Lower lobe of right lung (tissue), 2 donors: Measurements from ENCODE around the gene KPNA3. TPM values are rescaled to one million over a fixed set of nuclear protein-coding genes. Genes with fewer than 3 reads are reported as not detected.

ENCODE experiments used
- ATAC-seq, 2 donors: fragments of 200-7000 bp; cut with Tn5 transposase; one replicate each; pipeline ENCODE4 v1.9.1; 2020 to 2022; ENCODE audit warnings: mild to moderate bottlenecking in 2 of 2, moderate library complexity in 2 of 2
- DNase-seq: peaks from one replicate; pipeline ENCODE4 v3.0.0-alpha.2; 2020
- H3K27ac ChIP-seq: fragments of 200-600 bp; one replicate; pipeline ENCODE4 v1.8.0; 2022
- H3K27me3 ChIP-seq: fragments of 200-600 bp; one replicate; pipeline ENCODE4 v1.8.0; 2022; ENCODE audit warnings: low read depth
- H3K36me3 ChIP-seq: fragments of 200-600 bp; one replicate; pipeline ENCODE4 v1.8.0; 2022; ENCODE audit warnings: mild to moderate bottlenecking
- H3K4me1 ChIP-seq: fragments of 200-600 bp; one replicate; pipeline ENCODE4 v1.8.0; 2022
- H3K4me3 ChIP-seq: fragments of 200-600 bp; one replicate; pipeline ENCODE4 v1.8.0; 2022; ENCODE audit warnings: mild to moderate bottlenecking
- H3K9me3 ChIP-seq: fragments of 200-600 bp; one replicate; pipeline ENCODE4 v1.8.0; 2022
- intact Hi-C: fragments of 100-400 bp; cut with DNase I; formaldehyde crosslinking; loops from one replicate; pipeline ENCODE4 v1.11.0; 2022
- total RNA-seq: library from RNA; stranded (reverse); fragmentation: NEBNext Ultra II Directional; extraction: Animal tissue kit (Norgen Biotek cat#: 25700); gene quantifications from one replicate; pipeline ENCODE4 v1.2.1, GENCODE V29; 2021
- TF ChIP-seq, protein P1 (sequence below): fragments of 200-600 bp; IDR thresholded peaks from one replicate; pipeline ENCODE4 v1.8.0; 2022; ENCODE audit warnings: antibody characterized with exemption, mild to moderate bottlenecking
- donor health status: DM: no; HTN: yes; CAD: no; lungs with severe emphysema.

KPNA3 gene
- total RNA-seq, 1 donor from 2014 or later: 31.9 TPM

DNA sequence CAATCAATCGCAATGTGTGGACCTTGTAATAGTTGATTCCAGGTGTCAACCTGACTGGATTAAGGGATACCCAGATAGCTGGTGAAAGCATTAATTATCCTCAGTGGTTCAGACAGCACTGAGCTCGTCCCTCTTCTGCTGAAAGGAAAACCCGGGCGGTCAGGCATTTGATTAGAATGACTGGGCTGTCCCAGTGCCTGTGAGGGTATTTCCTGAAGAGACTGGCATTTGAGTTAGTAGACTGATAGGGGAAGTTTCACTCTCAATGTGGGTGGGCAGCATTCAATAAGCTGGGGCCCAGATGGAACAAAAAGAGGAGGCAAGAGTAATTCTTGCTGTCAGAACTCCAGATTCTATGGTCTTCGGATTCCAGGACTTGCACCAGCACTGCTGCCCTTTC is 31.9 kb downstream of the KPNA3 start:
- intact Hi-C loops: no loop called here
- H3K27ac ChIP-seq: no peak overlapping the region
- H3K4me1 ChIP-seq: no peaks in the 10 kb centered on the region
- H3K36me3 ChIP-seq: no peaks in the 10 kb centered on the region
- no peak overlapping the region for H3K4me3 ChIP-seq
- H3K9me3 ChIP-seq: no peaks in the 10 kb centered on the region
- DNase-seq (no peak), ATAC-seq (no peak)
- TF ChIP-seq, protein P1, sequence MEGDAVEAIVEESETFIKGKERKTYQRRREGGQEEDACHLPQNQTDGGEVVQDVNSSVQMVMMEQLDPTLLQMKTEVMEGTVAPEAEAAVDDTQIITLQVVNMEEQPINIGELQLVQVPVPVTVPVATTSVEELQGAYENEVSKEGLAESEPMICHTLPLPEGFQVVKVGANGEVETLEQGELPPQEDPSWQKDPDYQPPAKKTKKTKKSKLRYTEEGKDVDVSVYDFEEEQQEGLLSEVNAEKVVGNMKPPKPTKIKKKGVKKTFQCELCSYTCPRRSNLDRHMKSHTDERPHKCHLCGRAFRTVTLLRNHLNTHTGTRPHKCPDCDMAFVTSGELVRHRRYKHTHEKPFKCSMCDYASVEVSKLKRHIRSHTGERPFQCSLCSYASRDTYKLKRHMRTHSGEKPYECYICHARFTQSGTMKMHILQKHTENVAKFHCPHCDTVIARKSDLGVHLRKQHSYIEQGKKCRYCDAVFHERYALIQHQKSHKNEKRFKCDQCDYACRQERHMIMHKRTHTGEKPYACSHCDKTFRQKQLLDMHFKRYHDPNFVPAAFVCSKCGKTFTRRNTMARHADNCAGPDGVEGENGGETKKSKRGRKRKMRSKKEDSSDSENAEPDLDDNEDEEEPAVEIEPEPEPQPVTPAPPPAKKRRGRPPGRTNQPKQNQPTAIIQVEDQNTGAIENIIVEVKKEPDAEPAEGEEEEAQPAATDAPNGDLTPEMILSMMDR: no peak
- no peaks in the 10 kb centered on the region for H3K27me3 ChIP-seq

GRCh38 chr13:49759503-49759902 is 33.0 kb downstream of the KPNA3 start:
- no peak for ATAC-seq
- Histone ChIP-seq H3K27ac (no peak overlapping the region), H3K9me3 (no peaks in the 10 kb centered on the region), H3K27me3 (no peaks in the 10 kb centered on the region), H3K4me1 (no peaks in the 10 kb centered on the region), H3K36me3 (no peaks in the 10 kb centered on the region), H3K4me3 (no peak overlapping the region)
- intact Hi-C loops: no loop called here
- no peak for DNase-seq
- TF ChIP-seq, protein P1: no peak

DNA sequence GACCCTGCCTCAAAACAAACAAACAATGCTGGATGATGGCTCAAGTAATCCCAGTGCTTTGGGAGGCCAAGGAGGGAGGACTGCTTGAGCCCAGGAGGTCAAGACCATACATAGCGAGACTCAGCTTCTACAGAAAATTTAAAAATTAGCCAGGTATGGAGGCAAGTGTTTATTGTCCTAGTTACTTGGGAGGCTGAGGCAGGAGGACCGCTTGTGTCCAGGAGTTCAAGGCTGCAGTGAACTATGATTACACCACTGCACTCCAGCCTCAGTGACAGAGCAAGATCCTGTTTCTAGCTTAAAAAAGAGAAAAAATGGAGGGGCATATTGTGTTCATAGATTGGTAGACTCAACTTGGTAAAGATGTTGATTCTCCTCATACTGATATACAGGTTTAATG is 36.2 kb downstream of the KPNA3 start:
- ATAC-seq (no peak), DNase-seq (no peak)
- Histone ChIP-seq H3K4me3 (no peak overlapping the region), H3K27ac (no peak overlapping the region), H3K36me3 (no peaks in the 10 kb centered on the region), H3K27me3 (no peaks in the 10 kb centered on the region), H3K4me1 (peaks cover 7% of the 10 kb centered on the region), H3K9me3 (no peaks in the 10 kb centered on the region)
- TF ChIP-seq, protein P1: no peak
- intact Hi-C loops: no loop called here

GRCh38 chr13:49754146-49754545 is 38.3 kb downstream of the KPNA3 start:
- H3K36me3 ChIP-seq: no peaks in the 10 kb centered on the region
- intact Hi-C loops: no loop called here
- ATAC-seq (peak in 1 of 2 donors; percentile 57), DNase-seq (no peak)
- TF ChIP-seq, protein P1: no peak
- peaks cover 7% of the 10 kb centered on the region for H3K4me1 ChIP-seq
- no peaks in the 10 kb centered on the region for H3K9me3 ChIP-seq
- no peaks in the 10 kb centered on the region for H3K27me3 ChIP-seq
- no peak overlapping the region for H3K4me3 ChIP-seq
- no peak overlapping the region for H3K27ac ChIP-seq

DNA sequence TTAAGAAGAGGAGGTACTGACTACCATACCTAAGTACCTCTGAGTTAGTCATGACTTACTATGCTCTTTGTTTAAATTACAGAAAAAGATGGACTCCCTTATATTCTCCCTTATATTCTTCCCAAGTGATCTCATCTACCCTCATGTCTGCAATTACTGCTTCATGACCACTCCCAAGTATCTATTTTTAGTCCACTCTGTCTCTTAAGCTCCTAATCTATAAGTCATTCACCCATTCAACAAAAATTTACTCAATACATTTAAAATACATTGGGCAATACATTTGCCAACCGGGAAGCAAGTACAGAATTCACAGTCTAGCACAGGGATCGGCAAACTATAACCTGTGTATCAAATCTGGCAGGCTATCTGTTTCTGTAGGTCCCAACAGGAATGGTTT is 42.6 kb downstream of the KPNA3 start:
- Histone ChIP-seq H3K4me3 (no peak overlapping the region), H3K27me3 (no peaks in the 10 kb centered on the region), H3K36me3 (peaks cover 12% of the 10 kb centered on the region), H3K4me1 (peaks cover 7% of the 10 kb centered on the region), H3K27ac (no peak overlapping the region), H3K9me3 (no peaks in the 10 kb centered on the region)
- ATAC-seq: no peak
- DNase-seq: no peak
- intact Hi-C loops: no loop called here
- TF ChIP-seq, protein P1: no peak

- Histone ChIP-seq H3K36me3 (peaks cover 16% of the 10 kb centered on the region), H3K4me1 (no peaks in the 10 kb centered on the region), H3K27ac (no peak overlapping the region), H3K27me3 (no peaks in the 10 kb centered on the region), H3K9me3 (no peaks in the 10 kb centered on the region), H3K4me3 (no peak overlapping the region)
- DNase-seq (no peak), ATAC-seq (peak; percentile 75 to 85)
- intact Hi-C loops: no loop called here
- TF ChIP-seq, protein P1: no peak
These were observed 46.4 kb downstream of the KPNA3 start for GRCh38 chr13:49746111-49746510.
